GM18861 (cell line): ENCODE measurements around the gene ARID1B.

ENCODE experiments used
- ATAC-seq: cut with Tn5 transposase; IDR thresholded peaks from one replicate; pipeline ENCODE4 v1.9.1; 2021; ENCODE audit not compliant: unreplicated experiment

ARID1B gene

DNA sequence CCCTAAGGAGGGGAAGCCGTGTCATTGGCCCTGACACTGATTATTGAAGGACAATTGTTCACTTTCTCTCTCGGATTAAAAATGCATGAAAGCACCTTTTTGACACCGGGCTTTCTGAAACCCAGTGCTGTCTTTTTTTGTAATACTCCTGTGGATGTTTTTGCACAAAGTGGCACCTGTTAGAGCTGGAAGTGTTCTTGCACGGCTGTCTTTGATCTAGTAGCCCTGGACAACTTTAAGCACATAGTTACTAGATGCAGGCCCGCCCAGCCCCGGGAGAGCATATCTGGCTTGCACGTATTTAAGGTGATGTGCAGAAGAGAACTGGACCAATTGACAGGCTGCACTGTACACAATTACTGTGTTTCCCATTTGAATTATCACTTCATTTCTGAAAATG, 72.6 kb downstream of the ARID1B start:
- ATAC-seq, result no peak

DNA sequence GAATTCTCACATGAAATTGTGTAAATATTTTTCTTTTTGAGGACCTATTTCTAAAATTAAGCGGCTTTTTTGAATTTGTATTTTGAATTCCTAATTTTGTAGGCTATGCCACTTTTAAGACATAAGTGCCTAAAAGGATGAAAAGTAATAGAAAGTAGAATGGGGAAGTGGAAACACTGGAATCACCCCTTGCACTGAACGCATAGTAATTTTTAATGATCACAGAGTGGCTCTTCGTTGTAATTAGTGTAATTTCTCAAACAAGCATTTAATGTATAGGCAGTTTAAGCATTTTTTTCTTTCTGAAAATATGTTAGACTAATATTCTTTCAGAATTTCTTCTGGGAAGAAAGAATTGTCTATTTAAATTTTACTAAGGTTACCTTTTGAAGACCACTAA, 73.2 kb downstream of the ARID1B start:
- ATAC-seq, result no peak

GRCh38 chr6:156851454-156851921, 74.3 kb downstream of the ARID1B start:
- ATAC-seq, result peak; percentile 28

- ATAC-seq, result peak; percentile 32
These were observed 75.1 kb downstream of the ARID1B start for GRCh38 chr6:156852147-156852857.

GRCh38 chr6:156852858-156853216, 75.7 kb downstream of the ARID1B start:
- no peak for ATAC-seq

DNA sequence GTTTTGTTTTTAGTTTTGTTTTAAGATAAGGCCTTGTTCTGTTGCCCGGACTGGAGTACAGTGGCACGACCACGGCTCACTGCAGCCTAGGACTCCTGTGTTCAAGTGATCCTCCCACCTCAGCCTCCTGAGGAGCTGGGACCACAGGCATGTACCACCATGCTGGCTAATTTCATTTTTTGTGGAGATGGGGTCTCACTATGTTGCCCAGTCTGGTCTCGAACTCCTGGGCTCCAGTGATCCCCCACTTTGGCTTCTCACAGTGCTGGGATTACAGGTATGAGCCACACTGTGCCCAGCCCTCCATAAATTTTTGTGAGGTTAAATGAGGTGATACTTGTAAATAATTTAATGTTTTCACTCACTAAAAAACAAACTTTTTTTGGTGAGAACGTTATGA, 76.6 kb downstream of the ARID1B start:
- ATAC-seq, result no peak

DNA sequence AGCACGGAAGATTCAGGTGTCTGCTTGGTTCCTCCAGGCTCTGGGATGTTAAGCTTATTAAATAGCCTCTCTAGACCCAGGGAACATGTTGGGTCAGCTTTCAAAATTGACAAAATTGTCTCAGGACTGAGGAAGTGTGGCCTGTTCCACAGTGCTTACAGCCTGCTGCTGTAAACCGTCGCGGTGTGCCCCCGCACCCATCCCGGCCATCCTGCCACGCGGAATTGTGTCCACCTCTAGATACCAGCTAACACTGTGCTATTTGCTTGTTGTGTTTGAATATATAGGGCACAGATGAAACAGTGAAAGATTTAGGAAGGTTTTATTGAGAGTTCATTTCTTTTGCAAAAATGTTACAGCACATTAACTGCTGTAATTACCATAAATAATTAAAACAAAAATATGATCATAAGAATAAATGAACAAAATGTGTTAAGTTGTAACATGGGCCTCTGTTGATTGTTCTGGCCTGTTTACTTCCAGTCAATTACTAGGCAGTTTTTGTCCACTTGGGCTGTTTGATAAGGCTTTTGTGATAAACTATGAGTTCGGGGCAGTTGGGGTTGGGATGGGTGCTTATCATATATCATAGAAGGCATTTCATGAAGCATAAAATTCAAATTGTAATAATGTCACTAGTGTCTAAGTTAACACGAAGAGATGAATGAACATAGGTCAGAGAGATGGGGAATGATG, 77.4 kb downstream of the ARID1B start:
- ATAC-seq, result no peak

- no peak for ATAC-seq
These were observed 80.4 kb downstream of the ARID1B start for GRCh38 chr6:156857573-156857972.

DNA sequence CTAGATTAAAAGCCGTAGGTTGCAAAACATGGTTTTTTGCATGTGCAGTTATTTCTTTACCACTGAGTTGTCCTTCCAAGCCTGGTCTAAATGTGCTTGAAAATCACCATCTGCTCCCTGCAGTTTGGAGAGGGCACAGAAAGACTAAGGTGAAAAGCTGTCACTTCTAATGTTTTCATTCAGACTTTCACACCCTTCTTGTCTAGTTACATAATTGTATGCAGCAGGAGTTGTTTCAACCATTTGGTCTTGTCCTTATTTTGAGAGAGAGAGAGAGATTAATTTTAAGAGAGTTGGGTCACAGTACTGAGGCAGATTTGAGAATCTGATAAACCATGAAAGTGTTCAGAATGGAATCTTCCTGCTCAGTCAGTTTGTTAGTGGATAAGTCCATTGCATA, 82.5 kb downstream of the ARID1B start:
- no peak for ATAC-seq

- no peak for ATAC-seq
These were observed 85.5 kb downstream of the ARID1B start for GRCh38 chr6:156862711-156863110.

DNA sequence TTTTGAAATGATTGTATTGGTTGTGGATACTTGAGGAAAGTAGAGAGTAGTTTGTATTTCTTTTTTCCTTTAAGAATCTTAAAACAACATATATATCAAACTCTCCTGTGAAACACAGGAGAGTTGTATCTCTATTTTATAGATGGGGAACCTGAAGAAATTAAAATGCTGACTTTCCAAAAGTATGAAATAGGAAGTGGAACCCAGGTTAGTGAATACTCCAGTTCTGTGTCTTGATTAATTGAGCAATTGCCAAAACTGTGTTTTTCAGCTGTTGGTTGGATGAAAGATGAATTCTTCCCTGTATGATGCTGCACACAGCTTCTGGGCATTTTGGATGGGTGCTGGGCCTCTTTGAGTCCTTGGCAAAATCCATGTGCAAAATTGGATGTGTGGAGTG, 86.3 kb downstream of the ARID1B start:
- no peak for ATAC-seq

DNA sequence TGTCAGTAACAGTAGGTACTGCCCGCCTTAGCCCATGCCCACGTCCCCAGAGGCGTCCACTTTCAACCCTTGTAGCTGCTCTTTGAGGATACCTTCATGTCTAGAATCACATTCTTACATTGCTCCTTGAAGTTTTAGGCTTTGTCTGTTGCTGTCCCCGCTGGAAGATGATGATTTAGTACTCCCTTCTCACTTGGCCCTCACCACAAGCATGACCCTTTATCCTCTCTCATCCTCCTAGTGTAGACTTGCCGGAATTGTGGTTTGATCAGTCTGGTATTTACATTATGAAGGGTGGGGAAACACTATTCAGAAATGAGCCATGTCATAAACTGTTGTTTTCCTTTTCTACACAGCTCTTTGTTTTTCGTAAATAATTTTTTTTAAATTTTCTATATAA, 87.4 kb downstream of the ARID1B start:
- no peak for ATAC-seq

DNA sequence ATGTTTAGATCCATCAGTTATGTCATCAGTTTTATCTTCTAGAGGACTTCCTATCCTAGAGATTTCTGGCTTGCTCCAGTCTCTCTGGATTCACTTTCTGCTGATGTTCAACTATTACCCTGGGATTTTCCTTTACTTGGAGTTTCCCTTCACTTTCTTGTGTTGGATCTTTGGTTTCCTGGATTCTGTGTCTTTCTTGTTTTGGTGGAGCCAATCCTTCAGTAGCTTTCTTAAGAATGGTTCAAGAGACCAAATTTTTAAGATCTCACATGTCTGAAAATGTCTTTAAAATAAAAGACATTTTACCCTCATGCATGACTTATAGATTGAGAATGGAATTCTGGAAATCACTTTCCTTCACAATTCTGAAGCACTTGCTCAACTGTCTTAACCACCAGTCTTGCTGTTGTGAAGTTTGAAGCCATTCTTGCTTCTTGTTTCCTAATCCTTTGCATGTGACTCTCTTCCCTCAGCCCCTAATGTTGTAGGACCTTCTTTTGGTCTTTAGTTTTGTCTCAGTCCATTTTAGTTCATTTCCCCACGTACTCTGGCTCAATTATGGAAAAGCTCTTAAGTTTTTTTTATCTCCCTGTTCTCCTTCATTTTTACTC, 87.9 kb downstream of the ARID1B start:
- ATAC-seq, result no peak

DNA sequence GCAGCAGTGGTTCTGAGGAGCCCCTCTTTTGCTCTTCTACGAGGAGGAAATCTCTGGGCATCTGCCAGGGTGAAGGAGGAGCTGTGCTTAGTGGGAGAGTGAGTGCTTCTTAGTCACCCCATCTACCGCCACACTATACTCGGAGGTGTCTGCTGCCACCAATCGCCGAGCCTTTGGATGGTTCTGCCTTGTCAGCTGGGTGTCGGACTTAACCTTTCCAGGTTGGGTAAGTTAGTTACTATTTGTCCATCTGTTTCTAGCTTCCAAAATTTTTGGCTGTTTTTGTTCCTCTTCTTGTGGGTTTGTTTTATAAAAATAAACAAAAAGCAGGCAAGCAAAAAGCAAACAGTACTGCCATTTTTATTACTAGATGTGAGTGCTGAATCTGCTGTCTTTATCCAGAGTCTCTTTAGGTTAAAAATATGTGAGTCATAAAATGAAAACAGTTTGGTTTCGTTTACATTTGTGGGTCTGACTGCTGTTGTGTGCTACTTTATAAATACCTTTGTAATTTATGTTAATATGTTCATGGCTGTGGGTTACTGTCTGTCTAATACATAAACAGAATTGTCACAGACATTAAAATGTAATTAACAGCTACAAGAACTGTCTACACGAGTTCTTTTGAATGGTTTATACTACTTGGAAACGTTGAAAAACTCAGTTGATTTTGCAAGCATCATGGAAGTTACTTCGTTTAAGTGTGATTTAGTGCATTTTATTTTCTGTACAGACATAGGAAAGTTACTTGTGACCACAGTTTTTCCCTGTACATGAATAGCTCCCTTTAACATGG, 89.2 kb downstream of the ARID1B start:
- peak; percentile 65 for ATAC-seq

- ATAC-seq, result no peak
These were observed 89.9 kb downstream of the ARID1B start for GRCh38 chr6:156867121-156867520.

DNA sequence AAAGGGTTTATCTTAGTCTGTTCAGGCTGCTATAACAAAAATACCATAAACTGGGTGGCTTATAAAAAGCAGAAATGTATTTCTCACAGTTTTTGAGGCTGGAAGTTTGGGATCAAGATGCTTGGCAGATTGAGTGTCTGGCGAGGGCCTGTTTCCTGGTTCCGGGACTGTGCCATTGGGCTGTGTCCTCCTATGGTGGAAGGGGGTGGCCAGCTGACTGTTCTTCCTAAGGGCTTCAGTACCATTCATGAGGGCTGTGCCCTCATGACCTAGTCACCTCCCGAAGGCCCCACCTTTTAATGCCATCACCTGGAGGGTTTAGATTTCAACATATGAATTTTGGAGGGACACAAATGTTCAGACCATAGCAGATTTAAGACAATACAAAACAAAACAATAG, 91.2 kb downstream of the ARID1B start:
- no peak for ATAC-seq

GRCh38 chr6:156869980-156870398, 92.8 kb downstream of the ARID1B start:
- ATAC-seq, result no peak

DNA sequence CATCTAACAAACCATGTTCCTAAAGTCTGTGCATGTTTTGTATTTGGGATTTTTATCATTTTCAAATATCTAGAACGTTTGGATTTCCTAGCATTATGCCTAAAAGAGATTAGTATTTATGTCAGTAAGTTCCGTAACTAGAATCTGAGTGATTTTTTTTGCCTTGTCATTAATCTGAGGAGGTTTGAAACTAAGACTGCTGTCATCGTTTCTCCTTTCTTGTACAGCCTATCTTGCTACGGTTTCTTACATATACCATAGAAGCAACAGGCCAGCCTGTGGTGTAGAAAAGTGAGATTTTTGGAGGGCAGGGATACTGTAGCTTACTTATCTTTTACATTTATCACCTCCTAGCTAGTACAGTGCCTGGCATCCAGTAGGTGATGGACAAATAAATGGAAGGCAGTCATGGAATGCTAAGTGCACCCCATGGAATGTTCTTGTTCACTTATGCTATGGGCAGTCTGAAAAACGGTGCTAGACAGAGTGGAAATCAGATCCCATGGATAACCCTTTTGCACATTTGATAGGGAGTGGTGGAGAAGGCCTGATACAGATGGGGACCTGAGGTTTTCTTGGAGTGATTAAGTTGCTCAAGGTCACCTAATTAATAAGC, 93.9 kb downstream of the ARID1B start:
- ATAC-seq, result no peak

DNA sequence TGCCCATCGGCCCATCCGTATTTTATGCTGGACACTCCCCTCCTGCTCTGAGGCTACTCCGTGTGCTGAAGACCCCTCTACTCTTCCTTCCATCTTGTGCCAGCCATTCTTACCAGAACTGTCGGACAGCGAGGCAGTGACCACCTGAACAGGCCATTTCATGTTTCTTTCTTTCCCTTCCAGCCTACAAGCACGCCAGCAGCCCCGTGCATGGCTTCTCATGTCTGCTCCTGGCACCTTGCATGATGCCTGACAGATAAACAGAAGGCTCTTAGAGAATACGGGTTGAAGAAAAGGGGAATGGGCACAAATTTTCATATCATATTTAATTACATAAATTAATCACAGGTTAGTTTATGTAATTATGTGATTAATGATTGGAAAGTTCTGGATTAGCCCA, 95.7 kb downstream of the ARID1B start:
- ATAC-seq, result no peak

DNA sequence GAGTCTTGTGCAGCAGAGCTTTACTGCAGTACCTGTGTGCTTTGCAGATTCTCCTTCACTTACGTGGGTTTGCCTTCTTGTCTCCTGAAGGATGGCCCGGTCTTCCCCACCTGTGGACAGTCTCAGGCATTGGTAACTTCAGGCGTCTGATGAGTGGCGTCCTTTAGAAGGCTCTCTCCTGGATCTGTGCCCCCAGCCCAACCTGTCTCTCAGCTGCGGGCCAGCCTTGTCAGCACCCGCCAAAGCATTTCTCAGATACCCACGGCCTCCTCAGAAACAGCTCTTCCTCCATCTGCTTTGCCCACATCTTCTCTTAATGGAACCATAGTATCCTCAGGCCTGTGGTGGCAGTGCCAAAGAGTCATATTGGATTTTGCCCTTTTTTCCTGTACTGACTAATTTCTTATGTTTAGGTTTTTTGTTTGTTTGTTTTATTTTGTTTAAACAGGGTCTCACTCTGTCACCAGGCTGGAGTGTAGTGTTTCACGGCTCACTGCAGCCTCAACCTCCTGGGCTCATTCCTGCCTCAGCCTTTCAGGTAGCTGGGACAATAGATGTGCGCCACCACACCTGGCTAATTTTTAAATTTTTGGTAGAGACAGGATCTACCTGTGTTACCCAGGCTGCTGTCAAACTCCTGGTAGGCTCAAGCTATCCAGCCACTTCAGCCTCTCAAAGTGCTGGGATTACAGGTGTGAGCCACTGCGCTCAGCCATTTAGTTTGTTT, 96.6 kb downstream of the ARID1B start:
- ATAC-seq, result no peak
